Mesendoderm (in vitro differentiated cells): ENCODE results near the gene MFSD6L.
"Not testable (repeated sequence)": the region's sequence is repeated elsewhere in the genome, so short reads cannot be mapped to it uniquely, and the experiment has no call there.

Experiments used
- DNase-seq: peaks from one replicate; pipeline ENCODE4 v3.0.0; 2013
- H2AK5ac ChIP-seq: 2 replicates; pipeline ENCODE4 v1.6.1; 2013; ENCODE audit warnings: low read length, inconsistent platforms
- H2BK120ac ChIP-seq: 2 replicates; pipeline ENCODE4 v1.6.1; 2013; ENCODE audit warnings: low read depth, mild to moderate bottlenecking, low read length, moderate library complexity, mixed read lengths
- H2BK15ac ChIP-seq: replicated peaks from 2 replicates; pipeline ENCODE4 v1.6.1; 2013; ENCODE audit warnings: low read depth, mild to moderate bottlenecking, moderate library complexity
- H2BK5ac ChIP-seq: 2 replicates; pipeline ENCODE4 v1.6.1; 2013; ENCODE audit warnings: low read length, inconsistent platforms
- H3K18ac ChIP-seq: 2 replicates; pipeline ENCODE4 v1.6.1; 2013; ENCODE audit warnings: mild to moderate bottlenecking, low read length, mixed read lengths
- H3K23ac ChIP-seq: one replicate; pipeline ENCODE4 v1.6.1; 2013; ENCODE audit warnings: low read length
- H3K27ac ChIP-seq: 2 replicates; pipeline ENCODE4 v1.5.1; 2013; ENCODE audit warnings: low read depth, mild to moderate bottlenecking, inconsistent platforms, low read length, moderate library complexity
- H3K27me3 ChIP-seq: 2 replicates; pipeline ENCODE4 v1.6.1; 2013; ENCODE audit warnings: low read length, control low read depth, mild to moderate bottlenecking, inconsistent platforms; ENCODE audit not compliant: insufficient read depth, poor library complexity
- H3K36me3 ChIP-seq: 2 replicates; pipeline ENCODE4 v1.6.1; 2013; ENCODE audit warnings: low read length, inconsistent platforms; ENCODE audit not compliant: control insufficient read depth, insufficient read depth
- H3K4ac ChIP-seq: one replicate; pipeline ENCODE4 v1.6.1; 2013; ENCODE audit warnings: low read depth, mild to moderate bottlenecking, low read length, moderate library complexity
- H3K4me1 ChIP-seq: 2 replicates; pipeline ENCODE4 v1.6.1; 2013; ENCODE audit warnings: low read depth, low read length, inconsistent platforms; ENCODE audit not compliant: control insufficient read depth
- H3K4me2 ChIP-seq: 2 replicates; pipeline ENCODE4 v1.6.1; 2013; ENCODE audit warnings: low read length
- H3K4me3 ChIP-seq: 2 replicates; pipeline ENCODE4 v1.5.1; 2013; ENCODE audit warnings: mild to moderate bottlenecking, low read length
- H3K56ac ChIP-seq: one replicate; pipeline ENCODE4 v1.6.1; 2013; ENCODE audit warnings: low read length
- H3K79me1 ChIP-seq: 2 replicates; pipeline ENCODE4 v1.6.1; 2013; ENCODE audit warnings: low read length, inconsistent platforms
- H3K79me2 ChIP-seq: 2 replicates; pipeline ENCODE4 v1.6.1; 2013; ENCODE audit warnings: mild to moderate bottlenecking, low read length; ENCODE audit not compliant: control insufficient read depth, insufficient read depth
- H3K9ac ChIP-seq: 2 replicates; pipeline ENCODE4 v1.6.1; 2013; ENCODE audit warnings: low read length, inconsistent platforms
- H4K5ac ChIP-seq: one replicate; pipeline ENCODE4 v1.6.1; 2013; ENCODE audit warnings: low read length
- H4K8ac ChIP-seq: one replicate; pipeline ENCODE4 v1.6.1; 2013; ENCODE audit warnings: low read depth, mild to moderate bottlenecking, control low read depth, low read length, moderate library complexity
- WGBS: extraction: QIAGEN DNeasy Blood & Tissue Kit; methylation state at CpG from one replicate; pipeline ENCODE4 v1.1.7; 2013; ENCODE audit warnings: low lambda C conversion rate, missing lambda C conversion rate; ENCODE audit not compliant: insufficient coverage; ENCODE audit errors: extremely low coverage; 5-methylcytosine and 5-hydroxymethylcytosine counted together

MFSD6L gene

GRCh38 chr17:8806926-8807550 lies 7.9 kb upstream of the MFSD6L start:
- H3K4me1 ChIP-seq, result no peaks in the 10 kb centered on the region
- H3K23ac ChIP-seq, result no peak overlapping the region
- H2BK15ac ChIP-seq, result no peak overlapping the region
- H2AK5ac ChIP-seq, result no peak overlapping the region
- no peak overlapping the region for H3K4me3 ChIP-seq
- no peak overlapping the region for H3K27ac ChIP-seq
- H4K8ac ChIP-seq, result no peak overlapping the region
- peak; percentile 42 for DNase-seq
- H3K27me3 ChIP-seq, result no peaks in the 10 kb centered on the region
- no peaks in the 10 kb centered on the region for H3K79me1 ChIP-seq
- no peaks in the 10 kb centered on the region for H3K36me3 ChIP-seq
- no peak overlapping the region for H2BK5ac ChIP-seq
- H3K4me2 ChIP-seq, result no peak overlapping the region
- H3K9ac ChIP-seq, result no peak overlapping the region
- H2BK120ac ChIP-seq, result no peak overlapping the region
- no CpG with 5 or more reads among the region's 4 CpGs for WGBS
- no peaks in the 10 kb centered on the region for H3K79me2 ChIP-seq
- no peak overlapping the region for H3K4ac ChIP-seq
- H3K56ac ChIP-seq, result no peak overlapping the region
- no peak overlapping the region for H3K18ac ChIP-seq
- H4K5ac ChIP-seq, result no peak overlapping the region

- Histone ChIP-seq H3K79me1 (no peaks in the 10 kb centered on the region), H2BK15ac (no peak overlapping the region)
- WGBS, result no CpG with 5 or more reads among the region's 3 CpGs
Observed at GRCh38 chr17:8806253-8806925, 7.2 kb upstream of the MFSD6L start.

GRCh38 chr17:8805396-8805795 lies 6.2 kb upstream of the MFSD6L start:
- H3K27ac ChIP-seq, DNase-seq, H3K36me3 ChIP-seq, H3K79me1 ChIP-seq, H3K4ac ChIP-seq, H2BK5ac ChIP-seq, H3K4me3 ChIP-seq, H3K4me1 ChIP-seq, H3K18ac ChIP-seq, H2AK5ac ChIP-seq, H4K8ac ChIP-seq, H3K56ac ChIP-seq, H2BK15ac ChIP-seq, H2BK120ac ChIP-seq, H3K4me2 ChIP-seq, H3K79me2 ChIP-seq, H3K23ac ChIP-seq, H4K5ac ChIP-seq, H3K9ac ChIP-seq, H3K27me3 ChIP-seq: not testable (repeated sequence)
- WGBS, result no CpG with 5 or more reads among the region's 10 CpGs

More at GRCh38 chr17:8806253-8806925, 7.2 kb upstream of the MFSD6L start:
- Histone ChIP-seq H3K23ac (no peak overlapping the region), H2BK120ac (no peak overlapping the region), H3K36me3 (no peaks in the 10 kb centered on the region), H3K4ac (no peak overlapping the region), H3K4me1 (no peaks in the 10 kb centered on the region), H2BK5ac (no peak overlapping the region), H3K9ac (no peak overlapping the region), H3K27me3 (no peaks in the 10 kb centered on the region), H3K27ac (no peak overlapping the region), H3K18ac (no peak overlapping the region), H4K8ac (no peak overlapping the region), H4K5ac (no peak overlapping the region), H3K4me2 (no peak overlapping the region), H3K79me2 (no peaks in the 10 kb centered on the region), H3K56ac (no peak overlapping the region), H3K4me3 (no peak overlapping the region), H2AK5ac (no peak overlapping the region)
- no peak for DNase-seq

- H3K9ac ChIP-seq, result no peak overlapping the region
- H3K4me2 ChIP-seq, result no peak overlapping the region
- no peak overlapping the region for H3K4ac ChIP-seq
- peak; percentile 66 for DNase-seq
- no peak overlapping the region for H2BK5ac ChIP-seq
- no peak overlapping the region for H4K8ac ChIP-seq
- no peaks in the 10 kb centered on the region for H3K27me3 ChIP-seq
- H3K27ac ChIP-seq, result no peak overlapping the region
- H3K18ac ChIP-seq, result no peak overlapping the region
- H4K5ac ChIP-seq, result no peak overlapping the region
- no peaks in the 10 kb centered on the region for H3K79me2 ChIP-seq
- WGBS, result no CpG with 5 or more reads among the region's 19 CpGs
- H2AK5ac ChIP-seq, result no peak overlapping the region
- no peak overlapping the region for H2BK120ac ChIP-seq
- H2BK15ac ChIP-seq, result no peak overlapping the region
- no peaks in the 10 kb centered on the region for H3K36me3 ChIP-seq
- no peak overlapping the region for H3K23ac ChIP-seq
- H3K4me1 ChIP-seq, result no peaks in the 10 kb centered on the region
- H3K56ac ChIP-seq, result no peak overlapping the region
- H3K4me3 ChIP-seq, result no peak overlapping the region
- H3K79me1 ChIP-seq, result no peaks in the 10 kb centered on the region
Observed at GRCh38 chr17:8803531-8804420, 4.6 kb upstream of the MFSD6L start.

- WGBS, result no CpG with 5 or more reads among the region's 6 CpGs
- DNase-seq, result no peak
- H3K4me1 ChIP-seq, result no peaks in the 10 kb centered on the region
- no peak overlapping the region for H3K4me3 ChIP-seq
- no peak overlapping the region for H3K56ac ChIP-seq
- H3K79me2 ChIP-seq, result no peaks in the 10 kb centered on the region
- no peak overlapping the region for H3K4ac ChIP-seq
- H3K36me3 ChIP-seq, result no peaks in the 10 kb centered on the region
- H3K9ac ChIP-seq, result no peak overlapping the region
- H3K18ac ChIP-seq, result no peak overlapping the region
- no peak overlapping the region for H4K5ac ChIP-seq
- no peak overlapping the region for H3K23ac ChIP-seq
- no peak overlapping the region for H2BK5ac ChIP-seq
- H3K79me1 ChIP-seq, result no peaks in the 10 kb centered on the region
- no peak overlapping the region for H4K8ac ChIP-seq
- H3K27me3 ChIP-seq, result no peaks in the 10 kb centered on the region
- no peak overlapping the region for H2BK15ac ChIP-seq
- H2BK120ac ChIP-seq, result no peak overlapping the region
- no peak overlapping the region for H2AK5ac ChIP-seq
- H3K4me2 ChIP-seq, result no peak overlapping the region
- H3K27ac ChIP-seq, result no peak overlapping the region
Observed at GRCh38 chr17:8801135-8801840, 2.1 kb upstream of the MFSD6L start.
